Measurements from ENCODE around the gene KAZN. TPM values are rescaled to one million over a fixed set of nuclear protein-coding genes. Genes with fewer than 3 reads are reported as not detected.

The KAZN gene
- total RNA-seq, 2 experiments from 2014 or later, result 0.22 to 0.55 TPM

DNA sequence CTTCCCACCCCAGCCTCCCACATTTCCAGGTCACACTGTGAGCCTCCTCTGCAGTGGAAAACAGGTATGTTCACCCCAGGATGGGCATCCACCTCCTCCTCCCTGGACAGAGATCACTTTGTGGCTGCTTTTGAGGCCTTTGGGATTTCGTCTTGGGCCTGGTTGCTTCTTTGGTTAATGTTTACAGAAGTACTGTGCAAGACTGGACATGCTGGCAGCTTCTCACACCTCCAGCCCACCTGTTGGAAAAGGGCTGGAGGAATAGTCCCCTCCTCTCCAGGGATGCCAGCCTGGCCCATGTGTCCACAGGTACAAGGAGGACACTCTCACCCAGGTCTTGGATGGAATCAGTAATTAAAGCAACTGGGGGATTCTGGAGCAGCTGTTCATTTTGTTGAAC is 56.1 kb downstream of the KAZN start:
- no peak overlapping the region for H3K4me3 Mint-ChIP-seq
- no peak for TF ChIP-seq CTCF (IDR thresholded peaks at IDR 0.05)
- Histone ChIP-seq H3K4me1 (ENCODE audit: insufficient read depth, low read length) (no peaks in the 10 kb centered on the region), H3K27me3 (ENCODE audit: control insufficient read depth in 1 of 2, insufficient read depth in 2 of 2, low read length in 2 of 2) (no peaks in the 10 kb centered on the region), H3K4me3 (ENCODE audit: low read length) (no peak overlapping the region), H3K9me3 (ENCODE audit: control insufficient read depth in 1 of 2, insufficient read depth in 1 of 2, low read length in 2 of 2) (no peaks in the 10 kb centered on the region), H3K36me3 (ENCODE audit: insufficient read depth, low read length) (no peaks in the 10 kb centered on the region), H3K27ac (ENCODE audit: low read depth in 1 of 2, low read length in 2 of 2) (no peak overlapping the region)
- DNase-seq (no peak), ATAC-seq (ENCODE audit: poor library complexity) (no peak)
- H3K9me3 Mint-ChIP-seq, result no peaks in the 10 kb centered on the region
- intact Hi-C loops (cut with DNase I, micrococcal nuclease), result no loop called here
- no peaks in the 10 kb centered on the region for H3K4me1 Mint-ChIP-seq (ENCODE audit: low read depth)
- CTCF ChIA-PET, result no interaction called here
- H3K36me3 Mint-ChIP-seq (ENCODE audit: low read depth), result no peaks in the 10 kb centered on the region
- peaks cover 18% of the 10 kb centered on the region for H3K27me3 Mint-ChIP-seq
- POLR2A ChIA-PET, result no interaction called here
- H3K27ac Mint-ChIP-seq, result no peak overlapping the region

DNA sequence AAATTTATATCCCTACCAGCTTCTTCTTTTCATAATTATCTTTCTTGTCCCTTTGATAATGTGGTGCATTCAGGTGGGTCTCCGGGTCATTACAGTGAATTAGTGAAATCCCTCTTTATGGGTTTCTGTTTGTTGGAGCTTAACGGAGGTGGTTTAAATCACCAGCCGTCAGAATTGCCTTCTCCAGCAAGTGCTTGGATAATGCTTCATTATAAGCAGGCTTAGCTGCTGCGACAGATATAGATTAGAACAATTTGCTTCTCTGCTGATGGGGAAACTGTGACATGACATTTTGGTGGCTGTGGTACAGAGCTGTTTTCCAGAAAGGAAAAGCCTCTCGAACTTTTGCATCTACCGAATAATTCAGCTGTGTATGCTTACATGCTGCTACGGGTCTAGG is 56.9 kb downstream of the KAZN start:
- H3K4me3 Mint-ChIP-seq, result no peak overlapping the region
- POLR2A ChIA-PET, result no interaction called here
- CTCF ChIA-PET, result no interaction called here
- no peak overlapping the region for H3K27ac ChIP-seq (ENCODE audit: low read depth in 1 of 2, low read length in 2 of 2)
- H3K4me3 ChIP-seq (ENCODE audit: low read length), result no peak overlapping the region
- no peaks in the 10 kb centered on the region for H3K4me1 ChIP-seq (ENCODE audit: insufficient read depth, low read length)
- ATAC-seq (ENCODE audit: poor library complexity), result no peak
- no peak overlapping the region for H3K27ac Mint-ChIP-seq
- H3K4me1 Mint-ChIP-seq (ENCODE audit: low read depth), result no peaks in the 10 kb centered on the region
- intact Hi-C loops (cut with DNase I, micrococcal nuclease), result no loop called here
- H3K27me3 Mint-ChIP-seq, result peaks cover 18% of the 10 kb centered on the region
- H3K36me3 Mint-ChIP-seq (ENCODE audit: low read depth), result no peaks in the 10 kb centered on the region
- H3K9me3 ChIP-seq (ENCODE audit: control insufficient read depth in 1 of 2, insufficient read depth in 1 of 2, low read length in 2 of 2), result no peaks in the 10 kb centered on the region
- H3K36me3 ChIP-seq (ENCODE audit: insufficient read depth, low read length), result no peaks in the 10 kb centered on the region
- no peak for TF ChIP-seq CTCF (IDR thresholded peaks at IDR 0.05)
- DNase-seq, result no peak
- H3K9me3 Mint-ChIP-seq, result no peaks in the 10 kb centered on the region
- H3K27me3 ChIP-seq (ENCODE audit: control insufficient read depth in 1 of 2, insufficient read depth in 2 of 2, low read length in 2 of 2), result no peaks in the 10 kb centered on the region

DNA sequence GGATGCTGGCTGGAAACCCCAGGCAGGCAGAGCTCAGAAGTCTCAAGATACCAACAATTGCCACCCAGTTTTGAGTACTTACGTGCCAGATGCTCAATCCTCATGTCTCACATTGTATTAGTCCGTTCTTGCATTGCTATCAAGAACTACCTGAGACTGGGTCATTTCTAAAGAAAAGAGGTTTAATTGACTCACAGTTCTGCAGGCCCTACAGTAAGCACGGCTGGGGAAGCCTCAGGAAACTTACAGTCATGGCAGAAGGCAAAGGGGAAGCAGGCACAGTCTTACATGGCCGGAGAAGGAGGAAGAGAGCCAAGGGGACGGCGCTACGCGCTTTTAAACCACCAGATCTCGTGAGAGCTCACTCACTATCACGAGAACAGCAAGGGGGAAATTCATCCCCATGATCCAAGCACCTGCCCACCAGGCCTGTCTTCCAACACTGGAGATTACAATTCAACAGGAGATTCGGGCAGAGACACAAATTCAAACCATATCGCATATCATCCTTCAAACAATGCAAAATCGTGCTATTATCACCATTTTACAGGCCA is 58.0 kb downstream of the KAZN start:
- no peaks in the 10 kb centered on the region for H3K36me3 Mint-ChIP-seq (ENCODE audit: low read depth)
- H3K36me3 ChIP-seq (ENCODE audit: insufficient read depth, low read length), result no peaks in the 10 kb centered on the region
- intact Hi-C loops (cut with DNase I, micrococcal nuclease), result no loop called here
- no peaks in the 10 kb centered on the region for H3K4me1 ChIP-seq (ENCODE audit: insufficient read depth, low read length)
- H3K9me3 Mint-ChIP-seq, result no peaks in the 10 kb centered on the region
- TF ChIP-seq CTCF (IDR thresholded peaks at IDR 0.05), result no peak
- ChIA-PET POLR2A (no interaction called here), CTCF (no interaction called here)
- H3K27ac Mint-ChIP-seq, result no peak overlapping the region
- H3K4me1 Mint-ChIP-seq (ENCODE audit: low read depth), result no peaks in the 10 kb centered on the region
- no peak for ATAC-seq (ENCODE audit: poor library complexity)
- no peaks in the 10 kb centered on the region for H3K9me3 ChIP-seq (ENCODE audit: control insufficient read depth in 1 of 2, insufficient read depth in 1 of 2, low read length in 2 of 2)
- H3K27me3 Mint-ChIP-seq, result peaks cover 21% of the 10 kb centered on the region
- H3K4me3 ChIP-seq (ENCODE audit: low read length), result no peak overlapping the region
- no peaks in the 10 kb centered on the region for H3K27me3 ChIP-seq (ENCODE audit: control insufficient read depth in 1 of 2, insufficient read depth in 2 of 2, low read length in 2 of 2)
- DNase-seq, result no peak
- H3K27ac ChIP-seq (ENCODE audit: low read depth in 1 of 2, low read length in 2 of 2), result no peak overlapping the region
- no peak overlapping the region for H3K4me3 Mint-ChIP-seq

Measured in CD4-positive, alpha-beta T cell (primary cell).